HG03108 (cell line): Measurements from ENCODE around the gene UNCX.

ENCODE experiments used
- ATAC-seq: cut with Tn5 transposase; IDR thresholded peaks from one replicate; pipeline ENCODE4 v1.9.1; 2021; ENCODE audit warnings: moderate library complexity; ENCODE audit not compliant: unreplicated experiment

UNCX gene

DNA sequence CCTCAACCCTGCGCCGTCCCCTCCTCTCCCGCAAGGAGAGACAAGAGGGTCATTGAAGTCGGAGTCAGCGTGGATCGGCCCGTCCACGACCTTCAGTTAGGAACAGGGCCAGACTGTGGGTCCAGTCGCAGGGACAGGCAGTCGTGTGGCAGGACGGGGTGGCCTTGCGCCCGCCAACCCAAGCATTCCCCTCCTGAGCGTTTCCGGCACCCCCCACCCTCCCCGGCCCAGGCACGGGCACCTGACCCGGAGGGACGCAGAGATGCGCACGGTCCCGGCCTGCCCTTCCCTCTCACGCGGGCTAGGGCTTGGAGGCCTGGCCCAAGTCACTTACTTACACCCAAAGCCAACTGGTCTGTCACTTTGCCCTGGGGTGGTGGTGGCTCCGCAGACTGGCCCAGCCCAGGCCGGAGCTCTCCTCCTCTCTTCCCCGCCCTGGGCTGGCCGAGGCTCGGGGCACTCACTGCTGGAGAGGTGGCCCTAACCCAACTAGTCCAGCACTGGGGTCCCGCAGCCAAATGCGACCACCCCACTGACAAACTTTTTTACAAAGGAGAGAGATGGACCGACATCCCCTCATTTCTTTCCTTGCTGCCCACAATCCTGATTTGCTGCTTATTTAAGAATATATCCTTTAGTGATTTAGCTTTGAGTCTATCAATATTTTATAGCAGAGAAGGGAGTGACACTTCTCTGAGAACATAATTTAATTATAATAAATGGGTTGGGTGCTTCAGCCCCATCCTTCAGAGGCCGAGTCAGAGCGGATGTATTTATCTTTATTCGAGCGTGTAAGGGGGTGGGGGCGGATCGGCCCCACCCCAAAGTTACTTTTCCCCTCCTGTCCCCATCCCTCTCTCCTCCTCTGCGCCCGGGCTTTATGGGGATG, 1.2 kb upstream of the UNCX start:
- ATAC-seq, result no peak

- ATAC-seq, result no peak
Observed at GRCh38 chr7:1232103-1232466, 587 bp upstream of the UNCX start.

DNA sequence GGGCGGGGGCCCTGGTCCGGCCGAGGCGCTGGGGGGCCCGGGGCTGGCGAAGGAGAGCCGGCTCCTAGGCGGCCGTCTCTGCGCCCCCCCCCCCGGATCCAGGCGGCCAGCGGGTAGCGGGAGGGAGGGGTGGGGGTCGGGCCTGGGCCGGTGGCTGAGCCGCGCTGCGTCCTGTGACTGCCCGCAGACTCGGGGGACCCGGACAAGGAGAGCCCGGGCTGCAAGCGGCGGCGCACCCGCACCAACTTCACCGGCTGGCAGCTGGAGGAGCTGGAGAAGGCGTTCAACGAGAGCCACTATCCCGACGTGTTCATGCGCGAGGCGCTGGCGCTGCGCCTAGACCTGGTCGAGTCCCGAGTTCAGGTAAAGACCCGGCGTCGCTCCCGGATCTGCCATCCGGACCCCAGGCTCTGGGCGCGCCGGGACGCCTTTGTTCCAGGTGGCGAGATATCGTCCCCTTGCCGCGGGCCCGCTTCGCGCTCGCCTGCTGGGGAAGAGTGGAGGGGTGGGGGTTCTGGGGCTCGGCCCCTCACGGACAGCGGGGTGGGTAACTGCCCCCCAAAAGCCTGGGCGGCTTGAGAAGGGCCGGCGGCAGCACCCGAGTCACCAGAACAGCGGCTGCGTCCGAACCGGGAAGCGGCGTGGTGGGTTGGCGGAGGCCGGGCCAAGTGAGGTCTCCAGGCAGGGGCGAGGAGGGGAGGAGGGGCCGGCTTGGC, 819 bp downstream of the UNCX start:
- ATAC-seq, result no peak

GRCh38 chr7:1234049-1234880, 1.6 kb downstream of the UNCX start:
- no peak for ATAC-seq

DNA sequence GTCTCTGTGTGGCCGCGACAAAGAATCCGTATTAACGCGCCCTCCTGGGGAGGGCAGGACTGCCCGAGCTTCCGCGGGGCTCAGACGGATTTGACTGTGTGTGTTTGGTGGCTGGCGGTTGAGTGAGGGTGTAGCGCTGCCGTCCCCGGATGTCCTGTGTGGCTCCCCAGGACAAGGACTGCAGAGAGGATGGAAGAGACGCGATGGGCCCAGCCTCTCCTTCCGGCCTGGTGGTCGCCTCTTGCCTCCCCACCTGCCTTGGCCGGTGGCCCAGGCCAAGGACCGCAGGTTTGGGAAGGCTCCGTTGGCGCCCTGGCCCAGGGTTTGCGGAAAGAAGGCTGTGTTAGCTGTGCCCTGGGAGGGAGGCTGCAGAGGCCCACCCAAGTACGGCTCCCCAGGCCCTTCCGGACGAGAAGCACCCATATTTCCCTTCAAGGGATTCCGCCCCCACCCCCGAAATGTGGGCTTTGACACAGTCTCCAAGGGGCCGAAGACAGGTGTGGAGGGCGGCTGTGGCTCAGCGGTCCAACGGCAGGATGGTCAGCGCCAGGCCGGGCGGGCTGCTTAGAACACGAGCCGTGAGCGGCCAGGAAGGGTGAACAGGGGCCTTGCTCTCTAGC, 2.3 kb downstream of the UNCX start:
- ATAC-seq, result no peak

DNA sequence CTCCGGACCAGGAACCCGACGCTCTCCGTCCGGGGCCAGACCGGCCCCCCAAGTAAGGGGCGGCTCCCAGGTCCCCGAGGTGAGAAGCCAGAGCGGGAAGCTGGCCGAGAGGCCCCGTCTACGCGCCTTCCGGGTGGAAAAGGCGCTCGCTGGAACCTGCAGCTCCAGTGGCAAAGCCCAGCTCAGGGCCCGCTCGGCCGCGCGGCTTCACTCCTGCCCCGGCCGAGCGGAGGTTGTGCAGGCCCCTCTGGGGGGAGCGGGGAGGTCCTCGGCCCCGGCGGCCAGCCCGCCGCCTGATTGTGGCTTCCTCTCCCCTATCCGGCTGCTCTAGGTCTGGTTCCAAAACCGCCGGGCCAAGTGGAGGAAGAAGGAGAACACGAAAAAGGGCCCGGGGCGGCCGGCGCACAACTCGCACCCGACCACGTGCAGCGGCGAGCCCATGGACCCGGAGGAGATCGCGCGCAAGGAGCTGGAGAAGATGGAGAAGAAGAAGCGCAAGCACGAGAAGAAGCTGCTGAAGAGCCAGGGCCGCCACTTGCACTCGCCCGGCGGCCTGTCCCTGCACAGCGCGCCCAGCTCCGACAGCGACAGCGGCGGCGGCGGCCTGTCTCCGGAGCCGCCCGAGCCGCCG, 2.9 kb downstream of the UNCX start:
- no peak for ATAC-seq

- no peak for ATAC-seq
Observed at GRCh38 chr7:1236132-1236661, 3.5 kb downstream of the UNCX start.

DNA sequence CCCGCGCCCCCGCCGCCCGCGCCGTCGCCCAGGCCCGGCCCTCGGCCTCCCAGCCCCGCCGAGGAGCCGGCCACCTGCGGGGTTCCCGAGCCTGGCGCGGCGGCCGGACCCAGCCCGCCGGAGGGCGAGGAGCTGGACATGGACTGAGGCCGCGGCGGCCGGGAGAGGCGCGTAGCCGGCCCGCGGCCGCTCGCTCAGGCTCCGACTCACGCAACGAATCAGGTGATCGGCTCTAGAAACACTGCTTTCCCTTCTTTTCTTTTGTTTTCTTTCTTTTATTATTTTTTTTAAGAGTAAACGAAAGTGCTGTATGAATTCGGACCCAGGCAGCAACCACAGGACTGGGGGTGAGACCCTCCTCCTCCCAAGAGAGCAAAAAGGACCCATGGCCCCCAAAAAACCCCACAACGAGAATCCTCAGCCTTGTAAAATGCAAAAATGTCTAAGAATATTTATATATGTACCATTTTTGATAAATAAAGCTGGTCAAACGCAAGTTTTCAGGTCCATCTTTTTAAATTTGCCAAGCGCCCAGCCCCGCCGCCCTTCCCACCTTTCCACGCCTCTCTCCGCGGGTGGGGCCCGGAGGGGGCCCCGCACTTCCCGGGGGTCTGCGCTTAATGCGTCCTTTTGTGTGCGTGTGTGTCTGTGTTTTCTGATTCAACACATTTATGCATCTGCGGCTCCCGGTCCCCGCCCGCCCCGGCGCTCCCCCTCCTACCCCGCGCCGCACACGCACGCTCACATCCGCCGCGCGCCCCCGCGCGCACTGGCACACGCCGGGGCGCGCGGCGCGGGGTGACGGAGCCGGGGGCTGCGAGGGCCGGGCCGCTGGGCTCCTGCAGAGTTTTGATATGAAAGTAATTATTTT, 4.4 kb downstream of the UNCX start:
- ATAC-seq, result no peak

GRCh38 chr7:1237704-1238255, 5.1 kb downstream of the UNCX start:
- no peak for ATAC-seq

DNA sequence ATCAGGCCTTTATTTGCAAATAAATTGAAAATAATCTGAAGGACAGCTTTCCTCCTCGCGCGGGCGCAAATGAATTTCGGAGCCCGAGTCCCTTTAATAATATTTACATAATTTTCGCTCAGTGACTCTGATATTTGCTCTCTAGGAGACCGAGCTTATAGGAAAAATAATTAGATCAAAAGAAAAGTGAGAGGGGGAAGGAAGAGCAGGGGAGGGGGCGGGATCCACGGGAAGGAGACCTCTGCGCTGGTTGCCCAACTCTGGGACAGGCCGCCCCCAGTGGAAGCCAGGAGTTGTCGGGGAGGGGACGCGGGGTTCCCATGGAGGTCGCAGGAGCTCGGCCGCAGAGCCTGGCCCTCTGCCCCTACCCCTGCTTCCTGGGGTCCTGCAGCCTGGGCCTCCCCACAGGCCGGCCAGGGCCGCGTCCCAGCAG, 5.8 kb downstream of the UNCX start:
- no peak for ATAC-seq

DNA sequence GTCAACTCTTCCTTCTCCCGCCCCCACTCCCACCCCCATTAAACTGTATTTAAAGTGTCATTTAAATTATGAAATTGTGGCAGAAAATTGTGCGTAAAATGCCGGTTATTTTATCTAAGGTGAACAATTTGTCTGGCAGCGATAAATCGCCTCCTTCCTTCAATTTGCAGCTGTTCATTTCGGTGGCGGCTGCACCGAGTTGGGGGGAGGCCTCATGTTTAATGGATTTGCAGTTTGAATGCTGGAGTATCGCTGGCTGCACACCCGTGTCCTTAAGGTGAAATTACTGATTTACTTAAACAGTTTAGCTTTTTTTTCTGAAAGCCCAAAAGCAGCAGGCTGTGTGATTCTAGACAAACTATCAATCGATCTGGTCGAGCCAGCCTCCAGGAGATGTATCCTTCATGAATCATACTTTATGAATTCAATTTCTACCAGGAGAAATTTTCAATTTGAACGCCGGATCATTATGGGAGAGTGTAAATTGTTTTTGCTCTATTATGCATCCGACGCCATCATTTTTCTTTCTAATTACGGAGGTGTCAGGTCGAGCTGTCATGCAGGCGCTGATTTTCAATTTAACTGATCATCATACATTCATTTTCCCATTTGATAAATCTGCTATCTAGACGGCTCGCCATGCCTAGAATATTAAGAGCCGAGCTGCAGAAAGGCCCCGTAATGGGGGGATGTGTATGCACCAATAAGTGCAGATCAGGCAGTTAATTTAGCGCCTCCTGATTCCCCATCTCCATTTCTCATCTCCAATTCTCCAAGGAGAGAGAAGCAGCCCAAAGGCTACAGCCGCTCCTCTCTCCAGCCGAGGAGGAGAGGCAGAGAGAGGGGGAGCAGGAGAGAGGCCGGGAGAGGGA, 6.5 kb downstream of the UNCX start:
- no peak for ATAC-seq

- ATAC-seq, result no peak
Observed at GRCh38 chr7:1239803-1240516, 7.3 kb downstream of the UNCX start.

DNA sequence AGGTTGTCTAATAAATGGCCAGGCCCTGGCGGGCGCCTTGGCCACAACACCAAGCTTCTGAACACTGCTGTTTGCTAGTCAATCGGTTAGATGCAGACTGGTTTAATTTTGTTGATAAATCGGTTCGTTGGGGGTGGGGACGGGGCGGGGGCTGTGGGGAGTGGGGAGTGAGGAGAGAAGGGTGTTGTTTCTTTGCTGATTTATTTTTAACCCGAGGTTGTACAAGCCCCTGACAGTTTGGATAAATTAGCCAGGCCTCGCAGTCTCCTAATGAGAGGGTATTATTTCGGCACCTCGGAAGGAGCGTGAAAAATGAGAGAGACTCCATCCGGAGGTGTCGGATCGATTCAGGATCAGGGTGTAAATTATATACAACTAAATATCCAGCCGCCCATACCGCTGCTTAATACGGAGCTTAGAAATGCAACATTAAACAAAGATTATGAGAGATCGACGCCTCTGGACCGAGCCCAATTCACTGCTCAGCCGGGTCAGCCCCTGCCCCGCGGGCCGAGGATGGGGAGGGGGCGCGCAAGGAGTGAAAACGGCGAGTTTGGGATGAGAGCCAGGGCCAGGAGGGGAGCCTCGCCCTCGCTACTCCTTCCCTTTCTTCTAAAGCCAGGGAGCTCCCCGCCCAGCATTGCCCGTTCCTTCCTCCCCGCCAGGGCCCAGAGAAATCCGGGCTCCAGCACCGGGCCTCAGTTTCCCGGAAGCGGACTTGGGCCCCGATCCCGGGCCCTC, 8.0 kb downstream of the UNCX start:
- no peak for ATAC-seq

- no peak for ATAC-seq
Observed at GRCh38 chr7:1241258-1241602, 8.6 kb downstream of the UNCX start.

- no peak for ATAC-seq
Observed at GRCh38 chr7:1241603-1242255, 9.1 kb downstream of the UNCX start.

- ATAC-seq, result no peak
Observed at GRCh38 chr7:1242256-1242605, 9.6 kb downstream of the UNCX start.
